Gastrocnemius medialis (tissue), 4 donors: ENCODE results near the gene MS4A4A. TPM values are rescaled to one million over a fixed set of nuclear protein-coding genes. Genes with fewer than 3 reads are reported as not detected.

Source experiments
- ATAC-seq, 2 donors: fragments of 150-250 bp; one replicate each; pipeline ENCODE4 v1.9.1; 2016
- DNase-seq, 2 donors: peaks; one replicate each; pipeline ENCODE4 v3.0.0-alpha.2; 2019
- H3K27ac ChIP-seq, 4 donors: fragments of 200-600 bp; sonication (generic); 1 replicate in 1 of 4; 2 replicates in 3 of 4; pipeline ENCODE4 v1.5.1; 2016 to 2018; ENCODE audit warnings: mild to moderate bottlenecking in 2 of 4, moderate library complexity in 1 of 4
- H3K27me3 ChIP-seq, 3 donors: fragments of 200-600 bp; sonication (generic) in 2 of 3; 1 replicate in 1 of 3; 2 replicates in 2 of 3; pipeline versions ENCODE4 v1.5.1 to v1.6.0; 2016 to 2019; ENCODE audit warnings: mild to moderate bottlenecking in 1 of 3, moderate library complexity in 1 of 3
- H3K36me3 ChIP-seq, 2 donors: fragments of 200-600 bp; sonication (generic) in 1 of 2; one replicate each; pipeline ENCODE4 v1.5.1; 2017 to 2018
- H3K4me1 ChIP-seq, 2 donors: fragments of 200-600 bp; sonication (generic) in 1 of 2; one replicate each; pipeline ENCODE4 v1.5.1; 2016 to 2017; ENCODE audit warnings: mild to moderate bottlenecking in 2 of 2
- H3K4me3 ChIP-seq, 4 donors: fragments of 200-600 bp; sonication (generic) in 3 of 4; 1 replicate in 1 of 4; 2 replicates in 3 of 4; pipeline ENCODE4 v1.5.1; 2016 to 2019; ENCODE audit warnings: mild to moderate bottlenecking in 2 of 4
- H3K9me3 ChIP-seq, 3 donors: fragments of 200-600 bp; sonication (generic) in 2 of 3; 1 replicate in 1 of 3; 2 replicates in 2 of 3; pipeline ENCODE4 v1.5.1; 2016 to 2019
- POLR2A ChIP-seq, 2 donors: fragments of 450-650 bp; IDR thresholded peaks; one replicate each; pipeline ENCODE4 v1.6.1; 2017; ENCODE audit warnings: antibody characterized with exemption in 2 of 2, mild to moderate bottlenecking in 2 of 2, moderate library complexity in 2 of 2
- in situ Hi-C, 4 donors: fragments of 200-750 bp; cut with MboI; loops; one replicate each; pipeline versions ENCODE4 v1.15.0 to v1.8.0; 2017; ENCODE audit warnings: low sequenced_read_pairs in 4 of 4
- intact Hi-C: fragments of 100-400 bp; cut with DNase I; formaldehyde crosslinking; loops from one replicate; pipeline ENCODE4 v1.15.1; 2023; ENCODE audit warnings: low total_unique reads
- total RNA-seq, 4 donors: library from RNA; depleted of rRNA; stranded (reverse); fragments of >200 nt; gene quantifications; one replicate each; pipeline versions ENCODE4 v1.1.0 to v1.2.3, GENCODE V29; 2016
- TF ChIP-seq, protein P1 (sequence below), 5 experiments: fragments of 450-650 bp in 3 of 5; fragments of 200-600 bp in 2 of 5; sonication (generic) in 2 of 5; IDR thresholded peaks in 4 of 5; conservative IDR thresholded peaks in 1 of 5; 1 replicate in 4 of 5; 2 replicates in 1 of 5; pipeline ENCODE4 v1.5.1; 2016 to 2019; ENCODE audit warnings: antibody characterized with exemption in 5 of 5, mild to moderate bottlenecking in 3 of 5, moderate library complexity in 3 of 5

The MS4A4A gene
- total RNA-seq, 4 donors from 2014 or later = 5.8 to 15.6 (median 8.4) TPM

DNA sequence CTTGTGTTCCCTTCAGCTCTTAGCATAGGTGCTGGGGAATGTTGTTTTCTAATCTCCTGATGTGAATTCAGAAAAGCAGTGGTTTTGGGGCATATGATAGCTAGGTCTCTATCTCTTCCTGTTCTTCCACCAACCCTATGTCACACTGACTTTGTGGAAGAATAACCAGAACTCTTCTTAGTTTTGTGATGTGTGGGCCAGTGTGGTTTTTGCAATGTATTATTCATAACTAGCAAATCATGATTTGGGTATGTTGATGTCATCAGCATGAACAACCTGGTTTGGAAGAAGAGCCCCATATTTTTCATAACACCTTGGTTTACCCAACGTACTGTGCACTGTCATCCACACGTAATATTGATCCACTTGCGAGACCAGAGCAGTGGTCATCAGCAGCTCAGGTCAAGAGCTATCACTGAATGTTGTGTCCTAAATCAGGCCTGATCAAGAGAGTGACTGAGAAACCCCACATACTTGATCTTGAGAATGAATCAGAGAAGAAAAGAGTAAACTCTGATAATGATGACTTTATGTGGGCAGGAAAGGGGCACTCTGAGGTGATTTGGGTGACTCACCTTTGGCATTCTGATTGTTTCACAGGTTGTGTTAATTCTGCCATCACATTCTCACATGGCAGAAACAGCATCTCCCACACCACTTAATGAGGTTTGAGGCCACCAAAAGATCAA, 27.2 kb downstream of the MS4A4A start:
- in situ Hi-C loops (no loop called here), intact Hi-C loops (no loop called here)
- DNase-seq (no peak), ATAC-seq (no peak)
- no peaks in the 10 kb centered on the region for H3K36me3 ChIP-seq
- TF ChIP-seq, protein P1, sequence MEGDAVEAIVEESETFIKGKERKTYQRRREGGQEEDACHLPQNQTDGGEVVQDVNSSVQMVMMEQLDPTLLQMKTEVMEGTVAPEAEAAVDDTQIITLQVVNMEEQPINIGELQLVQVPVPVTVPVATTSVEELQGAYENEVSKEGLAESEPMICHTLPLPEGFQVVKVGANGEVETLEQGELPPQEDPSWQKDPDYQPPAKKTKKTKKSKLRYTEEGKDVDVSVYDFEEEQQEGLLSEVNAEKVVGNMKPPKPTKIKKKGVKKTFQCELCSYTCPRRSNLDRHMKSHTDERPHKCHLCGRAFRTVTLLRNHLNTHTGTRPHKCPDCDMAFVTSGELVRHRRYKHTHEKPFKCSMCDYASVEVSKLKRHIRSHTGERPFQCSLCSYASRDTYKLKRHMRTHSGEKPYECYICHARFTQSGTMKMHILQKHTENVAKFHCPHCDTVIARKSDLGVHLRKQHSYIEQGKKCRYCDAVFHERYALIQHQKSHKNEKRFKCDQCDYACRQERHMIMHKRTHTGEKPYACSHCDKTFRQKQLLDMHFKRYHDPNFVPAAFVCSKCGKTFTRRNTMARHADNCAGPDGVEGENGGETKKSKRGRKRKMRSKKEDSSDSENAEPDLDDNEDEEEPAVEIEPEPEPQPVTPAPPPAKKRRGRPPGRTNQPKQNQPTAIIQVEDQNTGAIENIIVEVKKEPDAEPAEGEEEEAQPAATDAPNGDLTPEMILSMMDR (IDR thresholded peaks at IDR 0.05 in 4 of 5, conservative IDR thresholded peaks at IDR 0.05 in 1 of 5) = no peak
- TF ChIP-seq POLR2A (IDR thresholded peaks at IDR 0.05) = no peak
- no peak overlapping the region for H3K4me3 ChIP-seq
- H3K27ac ChIP-seq = no peak overlapping the region
- H3K27me3 ChIP-seq = no peaks in the 10 kb centered on the region
- no peaks in the 10 kb centered on the region for H3K9me3 ChIP-seq
- H3K4me1 ChIP-seq = no peaks in the 10 kb centered on the region

DNA sequence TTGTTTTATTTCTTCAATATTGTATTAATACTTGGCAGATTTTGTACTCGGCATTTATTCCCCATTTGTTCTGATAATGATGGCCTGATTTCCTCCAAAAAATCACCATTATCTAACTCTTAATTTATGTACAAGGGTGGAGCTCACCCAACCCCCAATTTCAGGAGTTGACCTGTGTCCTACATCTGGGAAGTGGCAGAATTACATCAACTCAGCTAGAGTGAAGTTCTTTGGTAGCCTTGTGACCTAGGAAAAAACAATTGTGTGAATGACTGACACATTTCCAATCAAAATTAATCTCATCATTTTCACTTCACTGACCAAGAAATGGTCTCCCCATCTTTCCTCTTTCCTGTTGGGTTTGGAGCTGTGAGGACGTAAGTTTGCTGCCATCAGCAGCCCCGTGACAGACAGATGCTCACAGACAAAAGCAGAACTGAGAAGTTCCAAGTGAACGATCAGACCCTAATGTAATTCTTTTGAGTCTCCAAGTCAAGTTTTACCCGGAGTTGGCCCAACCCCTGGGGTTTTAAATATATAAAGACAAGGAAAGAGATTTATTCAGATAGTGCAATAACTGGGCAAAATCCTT, 30.0 kb downstream of the MS4A4A start:
- no peak for TF ChIP-seq POLR2A (IDR thresholded peaks at IDR 0.05)
- TF ChIP-seq, protein P1 (IDR thresholded peaks at IDR 0.05 in 4 of 5, conservative IDR thresholded peaks at IDR 0.05 in 1 of 5) = no peak
- DNase-seq = peak in 1 of 2 donors; percentile 31

DNA sequence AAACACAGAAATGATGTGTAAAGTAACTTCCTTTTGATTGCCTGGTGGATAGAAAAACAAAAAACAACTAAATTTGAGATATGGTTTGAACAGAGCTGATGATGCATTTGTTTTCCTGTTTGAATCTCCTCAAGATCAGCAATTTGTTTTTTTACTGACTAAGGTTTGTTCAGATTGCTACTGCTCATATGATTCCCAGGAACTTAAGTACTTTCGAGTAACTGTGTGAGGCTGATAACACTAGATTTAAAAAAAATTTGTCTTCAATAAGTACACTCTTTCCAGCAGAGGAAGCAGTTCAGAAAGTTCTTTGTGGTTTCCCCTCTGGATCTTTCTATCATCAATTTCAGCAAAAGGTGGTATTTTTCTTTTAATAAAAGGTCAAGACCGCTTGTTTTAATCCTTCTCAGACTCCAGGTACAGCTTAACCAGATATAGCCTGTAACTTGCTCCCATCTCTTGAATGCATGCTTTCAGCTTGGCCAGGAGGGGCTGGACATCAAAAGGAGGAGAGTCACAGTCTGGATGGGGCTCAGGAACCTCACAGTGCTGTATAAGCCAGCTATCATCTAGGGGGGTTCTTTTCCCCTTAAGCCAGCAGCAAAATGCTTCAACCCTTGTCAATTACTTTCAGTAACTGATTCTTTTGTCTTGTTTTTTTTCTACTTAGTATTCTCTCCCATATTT, 34.3 kb downstream of the MS4A4A start:
- ATAC-seq = no peak
- Histone ChIP-seq H3K9me3 (no peaks in the 10 kb centered on the region), H3K36me3 (no peaks in the 10 kb centered on the region), H3K27me3 (no peaks in the 10 kb centered on the region), H3K27ac (no peak overlapping the region), H3K4me1 (no peaks in the 10 kb centered on the region), H3K4me3 (no peak overlapping the region)
- intact Hi-C loops = no loop called here
- no peak for TF ChIP-seq POLR2A (IDR thresholded peaks at IDR 0.05)
- TF ChIP-seq, protein P1 (IDR thresholded peaks at IDR 0.05 in 4 of 5, conservative IDR thresholded peaks at IDR 0.05 in 1 of 5) = no peak
- no peak for DNase-seq
- in situ Hi-C loops = no loop called here

More for the DNA sequence above, 30.0 kb downstream of the MS4A4A start:
- Histone ChIP-seq H3K36me3 (no peaks in the 10 kb centered on the region), H3K27ac (no peak overlapping the region), H3K9me3 (no peaks in the 10 kb centered on the region), H3K27me3 (no peaks in the 10 kb centered on the region), H3K4me3 (no peak overlapping the region), H3K4me1 (no peaks in the 10 kb centered on the region)
- intact Hi-C loops (no loop called here), in situ Hi-C loops (no loop called here)
- ATAC-seq = peak in 1 of 2 donors; percentile 36

DNA sequence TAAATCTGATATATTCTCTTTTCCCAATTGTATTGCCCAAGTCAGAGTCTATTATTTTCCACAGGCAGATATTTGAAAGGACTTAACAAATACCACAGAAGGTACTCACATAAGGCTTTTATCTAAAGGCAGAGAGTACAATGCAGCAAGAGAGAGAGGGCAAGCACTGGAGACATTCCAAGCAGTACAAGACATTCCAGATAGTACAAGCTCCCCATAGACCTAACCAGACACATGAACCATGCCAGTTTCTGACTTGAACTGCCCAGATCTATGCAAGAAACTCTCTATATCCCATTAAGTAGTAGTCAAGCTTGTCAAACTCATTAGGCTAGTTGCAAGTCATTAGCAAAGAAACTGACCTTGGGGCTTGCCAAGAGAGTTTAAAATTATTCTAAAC, 35.4 kb downstream of the MS4A4A start:
- no peaks in the 10 kb centered on the region for H3K4me1 ChIP-seq
- TF ChIP-seq, protein P1 (IDR thresholded peaks at IDR 0.05 in 4 of 5, conservative IDR thresholded peaks at IDR 0.05 in 1 of 5) = no peak
- TF ChIP-seq POLR2A (IDR thresholded peaks at IDR 0.05) = no peak
- no peak overlapping the region for H3K27ac ChIP-seq
- ATAC-seq = no peak
- no peak overlapping the region for H3K4me3 ChIP-seq
- intact Hi-C loops = no loop called here
- H3K36me3 ChIP-seq = no peaks in the 10 kb centered on the region
- no peaks in the 10 kb centered on the region for H3K9me3 ChIP-seq
- no peak for DNase-seq
- in situ Hi-C loops = no loop called here
- no peaks in the 10 kb centered on the region for H3K27me3 ChIP-seq
